ENCODE results near the gene SMYD3. TPM values are rescaled to one million over a fixed set of nuclear protein-coding genes. Genes with fewer than 3 reads are reported as not detected.

Gene SMYD3
- total RNA-seq, 2 donors from 2014 or later: 13.5 to 20.8 TPM

- H3K4me3 ChIP-seq: no peak overlapping the region
- no peaks in the 10 kb centered on the region for H3K27me3 ChIP-seq
- DNase-seq (no peak), ATAC-seq (no peak)
- intact Hi-C loops (cut with DNase I): no loop called here
- WGBS, 2 donors: 82% methylated on average over 2 of the region's 2 CpGs
- TF ChIP-seq POLR2A (IDR thresholded peaks at IDR 0.05) (no peak), CTCF (IDR thresholded peaks at IDR 0.05) (no peak)
- no peaks in the 10 kb centered on the region for H3K4me1 ChIP-seq
- no peak overlapping the region for H3K27ac ChIP-seq
- H3K9me3 ChIP-seq: peaks cover 0 to 3% (median 0%) of the 10 kb centered on the region in 3 donors
- no peaks in the 10 kb centered on the region for H3K36me3 ChIP-seq (replicated peaks in 1 of 2; ENCODE audit: insufficient read depth in 1 of 2, low read depth in 2 of 2)
Measured at GRCh38 chr1:245774196-245774595, 732.9 kb downstream of the SMYD3 start.

- Histone ChIP-seq H3K4me1 (no peaks in the 10 kb centered on the region), H3K27ac (no peak overlapping the region), H3K27me3 (no peaks in the 10 kb centered on the region), H3K36me3 (replicated peaks in 1 of 2; ENCODE audit: insufficient read depth in 1 of 2, low read depth in 2 of 2) (no peaks in the 10 kb centered on the region), H3K4me3 (no peak overlapping the region), H3K9me3 (peaks cover 0 to 3% (median 0%) of the 10 kb centered on the region in 3 donors)
- DNase-seq: no peak
- no peak for ATAC-seq
- TF ChIP-seq POLR2A (IDR thresholded peaks at IDR 0.05) (no peak), CTCF (IDR thresholded peaks at IDR 0.05) (no peak)
- intact Hi-C loops (cut with DNase I): no loop called here
- 94 to 96% methylated on average over 3 of the region's 3 CpGs for WGBS, 2 donors
Measured at GRCh38 chr1:245773344-245773743, 733.7 kb downstream of the SMYD3 start.

GRCh38 chr1:245772739-245773138, 734.3 kb downstream of the SMYD3 start:
- Histone ChIP-seq H3K36me3 (replicated peaks in 1 of 2; ENCODE audit: insufficient read depth in 1 of 2, low read depth in 2 of 2) (no peaks in the 10 kb centered on the region), H3K4me3 (no peak overlapping the region), H3K9me3 (peaks cover 0 to 3% (median 0%) of the 10 kb centered on the region in 3 donors), H3K4me1 (no peaks in the 10 kb centered on the region), H3K27me3 (no peaks in the 10 kb centered on the region), H3K27ac (no peak overlapping the region)
- TF ChIP-seq POLR2A (IDR thresholded peaks at IDR 0.05) (no peak), CTCF (IDR thresholded peaks at IDR 0.05) (no peak)
- ATAC-seq (no peak), DNase-seq (no peak)
- intact Hi-C loops (cut with DNase I): no loop called here
- 68 to 79% methylated on average over 1 of the region's 1 CpG for WGBS, 2 donors

GRCh38 chr1:245772325-245772724, 734.8 kb downstream of the SMYD3 start:
- no peak for TF ChIP-seq POLR2A (IDR thresholded peaks at IDR 0.05)
- TF ChIP-seq CTCF (IDR thresholded peaks at IDR 0.05): no peak

GRCh38 chr1:245771511-245772281, 735.4 kb downstream of the SMYD3 start:
- Histone ChIP-seq H3K27me3 (no peaks in the 10 kb centered on the region), H3K27ac (no peak overlapping the region), H3K4me3 (no peak overlapping the region), H3K36me3 (replicated peaks in 1 of 2; ENCODE audit: insufficient read depth in 1 of 2, low read depth in 2 of 2) (no peaks in the 10 kb centered on the region), H3K4me1 (no peaks in the 10 kb centered on the region), H3K9me3 (peaks cover 0 to 3% (median 0%) of the 10 kb centered on the region in 3 donors)
- TF ChIP-seq CTCF (IDR thresholded peaks at IDR 0.05) (no peak), POLR2A (IDR thresholded peaks at IDR 0.05) (no peak)
- intact Hi-C loops (cut with DNase I): no loop called here
- no peak for ATAC-seq
- 78 to 84% methylated on average over 5 of the region's 5 CpGs for WGBS, 2 donors
- no peak for DNase-seq

More at GRCh38 chr1:245772325-245772724, 734.8 kb downstream of the SMYD3 start:
- no peaks in the 10 kb centered on the region for H3K27me3 ChIP-seq
- no peaks in the 10 kb centered on the region for H3K36me3 ChIP-seq (replicated peaks in 1 of 2; ENCODE audit: insufficient read depth in 1 of 2, low read depth in 2 of 2)
- no peak overlapping the region for H3K4me3 ChIP-seq
- DNase-seq (no peak), ATAC-seq (no peak)
- no peak overlapping the region for H3K27ac ChIP-seq
- peaks cover 0 to 3% (median 0%) of the 10 kb centered on the region in 3 donors for H3K9me3 ChIP-seq
- no peaks in the 10 kb centered on the region for H3K4me1 ChIP-seq
- intact Hi-C loops (cut with DNase I): no loop called here
- WGBS, 2 donors: 100% methylated on average over 1 of the region's 1 CpG
